Colonic mucosa (tissue), 4 donors: ENCODE data around the gene TNC. TPM values are rescaled to one million over a fixed set of nuclear protein-coding genes. Genes with fewer than 3 reads are reported as not detected.

Experiments
- DNase-seq: peaks from one replicate; pipeline ENCODE4 v3.0.0-alpha.2; 2020
- H3K27ac ChIP-seq: fragments of 200-600 bp; one replicate; pipeline ENCODE4 v1.8.0; 2021
- H3K27me3 ChIP-seq: fragments of 200-600 bp; one replicate; pipeline ENCODE4 v1.8.0; 2021
- H3K36me3 ChIP-seq: fragments of 200-600 bp; one replicate; pipeline ENCODE4 v1.8.0; 2021
- H3K4me1 ChIP-seq: fragments of 200-600 bp; one replicate; pipeline ENCODE4 v1.8.0; 2021; ENCODE audit warnings: mild to moderate bottlenecking
- H3K4me3 ChIP-seq: fragments of 200-600 bp; one replicate; pipeline ENCODE4 v1.8.0; 2021
- H3K9ac ChIP-seq, 2 donors: one replicate each; pipeline ENCODE4 v1.7.0; 2013; ENCODE audit warnings: control low read depth in 2 of 2, low read depth in 2 of 2, low read length in 2 of 2
- H3K9me3 ChIP-seq: fragments of 200-600 bp; one replicate; pipeline ENCODE4 v1.8.0; 2021
- intact Hi-C: fragments of 100-400 bp; cut with DNase I; formaldehyde crosslinking; loops from one replicate; pipeline ENCODE4 v1.14.1; 2022
- total RNA-seq, 2 donors: library from RNA; stranded (reverse); fragmentation: NEBNext Ultra II Directional in 1 of 2; extraction: Animal tissue kit (Norgen Biotek cat#: 25700) in 1 of 2; gene quantifications; one replicate each; pipeline ENCODE4 v1.2.1, GENCODE V29; 2021
- TF ChIP-seq, protein P1 (sequence below): fragments of 200-600 bp; IDR thresholded peaks from one replicate; pipeline ENCODE4 v1.8.0; 2022; ENCODE audit warnings: antibody characterized with exemption, mild to moderate bottlenecking
- donor health status: healthy.
- donor health status: DM: no; HTN: no; CAD: no.
- donor health status: DM: no; HTN: no; CAD: no.

The TNC gene
- total RNA-seq, 2 donors from 2014 or later: 5.0 to 65.6 TPM

GRCh38 chr9:115050002-115050490, 67.9 kb downstream of the TNC start:
- intact Hi-C loops: no loop called here
- DNase-seq: no peak
- no peaks in the 10 kb centered on the region for H3K36me3 ChIP-seq
- TF ChIP-seq, protein P1, sequence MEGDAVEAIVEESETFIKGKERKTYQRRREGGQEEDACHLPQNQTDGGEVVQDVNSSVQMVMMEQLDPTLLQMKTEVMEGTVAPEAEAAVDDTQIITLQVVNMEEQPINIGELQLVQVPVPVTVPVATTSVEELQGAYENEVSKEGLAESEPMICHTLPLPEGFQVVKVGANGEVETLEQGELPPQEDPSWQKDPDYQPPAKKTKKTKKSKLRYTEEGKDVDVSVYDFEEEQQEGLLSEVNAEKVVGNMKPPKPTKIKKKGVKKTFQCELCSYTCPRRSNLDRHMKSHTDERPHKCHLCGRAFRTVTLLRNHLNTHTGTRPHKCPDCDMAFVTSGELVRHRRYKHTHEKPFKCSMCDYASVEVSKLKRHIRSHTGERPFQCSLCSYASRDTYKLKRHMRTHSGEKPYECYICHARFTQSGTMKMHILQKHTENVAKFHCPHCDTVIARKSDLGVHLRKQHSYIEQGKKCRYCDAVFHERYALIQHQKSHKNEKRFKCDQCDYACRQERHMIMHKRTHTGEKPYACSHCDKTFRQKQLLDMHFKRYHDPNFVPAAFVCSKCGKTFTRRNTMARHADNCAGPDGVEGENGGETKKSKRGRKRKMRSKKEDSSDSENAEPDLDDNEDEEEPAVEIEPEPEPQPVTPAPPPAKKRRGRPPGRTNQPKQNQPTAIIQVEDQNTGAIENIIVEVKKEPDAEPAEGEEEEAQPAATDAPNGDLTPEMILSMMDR: no peak
- no peak overlapping the region for H3K4me3 ChIP-seq
- no peaks in the 10 kb centered on the region for H3K4me1 ChIP-seq
- H3K9me3 ChIP-seq: no peaks in the 10 kb centered on the region
- no peak overlapping the region for H3K27ac ChIP-seq
- no peak overlapping the region for H3K9ac ChIP-seq
- no peaks in the 10 kb centered on the region for H3K27me3 ChIP-seq

DNA sequence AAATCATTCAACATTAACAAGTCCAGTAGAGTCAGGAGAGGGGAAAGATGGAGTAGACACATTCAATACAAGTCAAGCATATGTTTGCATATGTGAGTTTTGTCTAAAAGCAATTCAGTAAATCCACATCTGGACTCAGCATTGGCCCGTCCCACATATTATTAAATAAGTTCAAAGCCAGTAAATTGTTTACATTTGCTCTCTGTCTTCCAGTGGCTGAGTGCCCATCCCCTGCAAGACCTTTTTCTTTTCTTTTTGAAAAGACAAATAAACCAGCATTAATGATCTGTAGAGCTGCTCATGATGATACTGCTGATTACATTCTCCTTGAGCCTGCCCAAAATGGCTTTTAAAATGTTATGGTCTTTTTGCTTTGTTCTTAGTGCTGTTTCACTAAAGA, 71.1 kb downstream of the TNC start:
- DNase-seq: no peak
- H3K36me3 ChIP-seq: no peaks in the 10 kb centered on the region

DNA sequence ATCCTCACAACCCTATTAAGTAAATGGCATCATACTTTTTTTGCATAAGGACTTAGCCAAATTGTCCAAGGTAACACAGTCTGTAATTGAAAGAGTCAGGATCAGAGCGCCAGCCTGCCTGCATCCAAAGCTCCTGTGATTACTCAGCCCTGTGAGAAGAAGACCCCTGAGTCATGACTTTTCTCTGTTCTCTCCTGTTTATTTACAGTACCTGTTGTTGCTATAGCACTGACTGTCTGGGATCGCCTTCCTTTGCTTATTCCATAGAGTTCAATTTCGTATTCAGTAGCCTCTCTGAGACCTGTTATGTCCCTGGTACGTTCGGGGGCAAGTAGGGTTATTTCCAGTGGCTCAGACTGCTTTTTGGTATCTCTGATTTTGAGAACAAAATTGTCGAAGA, 71.8 kb downstream of the TNC start:
- TF ChIP-seq, protein P1: no peak
- H3K4me3 ChIP-seq: no peak overlapping the region
- no peak for DNase-seq
- intact Hi-C loops: no loop called here
- H3K9ac ChIP-seq: no peak overlapping the region
- no peaks in the 10 kb centered on the region for H3K9me3 ChIP-seq
- no peaks in the 10 kb centered on the region for H3K4me1 ChIP-seq
- H3K27ac ChIP-seq: no peak overlapping the region
- H3K27me3 ChIP-seq: no peaks in the 10 kb centered on the region
- no peaks in the 10 kb centered on the region for H3K36me3 ChIP-seq

More for the DNA sequence above, 71.1 kb downstream of the TNC start:
- H3K4me3 ChIP-seq: no peak overlapping the region
- H3K9ac ChIP-seq: no peak overlapping the region
- H3K4me1 ChIP-seq: no peaks in the 10 kb centered on the region
- H3K9me3 ChIP-seq: no peaks in the 10 kb centered on the region
- no peak overlapping the region for H3K27ac ChIP-seq
- TF ChIP-seq, protein P1: no peak
- H3K27me3 ChIP-seq: no peaks in the 10 kb centered on the region
- intact Hi-C loops: no loop called here

DNA sequence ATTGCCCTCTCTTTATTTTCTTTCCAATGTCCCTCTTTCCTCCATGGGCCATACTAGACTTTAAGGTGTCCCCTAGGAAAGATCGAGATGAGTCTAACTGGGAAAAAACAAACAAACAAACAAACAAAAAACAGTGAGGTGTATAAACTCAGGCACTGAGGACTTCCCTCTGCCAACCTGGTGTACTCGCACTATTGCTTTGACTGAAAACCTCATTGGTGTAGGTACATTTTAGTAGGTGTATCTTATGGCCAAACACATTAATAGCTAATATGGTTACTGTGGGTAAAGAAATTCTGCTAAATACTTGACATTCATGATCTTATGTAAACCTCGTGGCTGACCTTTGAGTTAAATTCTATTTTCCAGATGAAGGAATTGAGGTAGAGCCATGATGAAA, 74.3 kb downstream of the TNC start:
- intact Hi-C loops: no loop called here
- TF ChIP-seq, protein P1: no peak
- H3K4me3 ChIP-seq: no peak overlapping the region
- H3K4me1 ChIP-seq: no peaks in the 10 kb centered on the region
- no peaks in the 10 kb centered on the region for H3K9me3 ChIP-seq
- DNase-seq: no peak
- H3K36me3 ChIP-seq: no peaks in the 10 kb centered on the region
- no peak overlapping the region for H3K9ac ChIP-seq
- H3K27me3 ChIP-seq: no peaks in the 10 kb centered on the region
- H3K27ac ChIP-seq: no peak overlapping the region

GRCh38 chr9:115042781-115043509, 75.0 kb downstream of the TNC start:
- DNase-seq: no peak
- Histone ChIP-seq H3K4me3 (no peak overlapping the region), H3K27ac (no peak overlapping the region), H3K4me1 (no peaks in the 10 kb centered on the region), H3K9ac (no peak overlapping the region), H3K9me3 (no peaks in the 10 kb centered on the region), H3K27me3 (no peaks in the 10 kb centered on the region), H3K36me3 (no peaks in the 10 kb centered on the region)
- intact Hi-C loops: no loop called here
- TF ChIP-seq, protein P1: no peak
